HG03469 (cell line): Measurements from ENCODE around the gene PTPRT.

Experiments used
- ATAC-seq: cut with Tn5 transposase; IDR thresholded peaks from one replicate; pipeline ENCODE4 v1.9.1; 2021; ENCODE audit warnings: mild to moderate bottlenecking, moderate library complexity, moderate number of reproducible peaks; ENCODE audit not compliant: unreplicated experiment

Gene PTPRT

GRCh38 chr20:43189554-43190331 lies at the start of gene PTPRT:
PTPRT (minus strand) TSS chr20:43189906; CDS start chr20:43189733, 173 bp downstream.
- ATAC-seq: no peak

- no peak for ATAC-seq
Measured at GRCh38 chr20:43238833-43239232, 49.1 kb upstream of the PTPRT start.

- no peak for ATAC-seq
Measured at GRCh38 chr20:43238266-43238665, 48.6 kb upstream of the PTPRT start.

- no peak for ATAC-seq
Measured at GRCh38 chr20:43237651-43238168, 48.0 kb upstream of the PTPRT start.

- no peak for ATAC-seq
Measured at GRCh38 chr20:43235998-43236397, 46.3 kb upstream of the PTPRT start.

- ATAC-seq: no peak
Measured at GRCh38 chr20:43231829-43232228, 42.1 kb upstream of the PTPRT start.

GRCh38 chr20:43229696-43230095 lies 40.0 kb upstream of the PTPRT start:
- ATAC-seq: no peak

GRCh38 chr20:43220612-43221011 lies 30.9 kb upstream of the PTPRT start:
- no peak for ATAC-seq

GRCh38 chr20:43210901-43211300 lies 21.2 kb upstream of the PTPRT start:
- ATAC-seq: no peak

- no peak for ATAC-seq
Measured at GRCh38 chr20:43209831-43210230, 20.1 kb upstream of the PTPRT start.

- no peak for ATAC-seq
Measured at GRCh38 chr20:43205699-43206098, 16.0 kb upstream of the PTPRT start.

GRCh38 chr20:43202100-43202499 lies 12.4 kb upstream of the PTPRT start:
- no peak for ATAC-seq

GRCh38 chr20:43198607-43199006 lies 8.9 kb upstream of the PTPRT start:
- no peak for ATAC-seq

- no peak for ATAC-seq
Measured at GRCh38 chr20:43196243-43196642, 6.5 kb upstream of the PTPRT start.

- ATAC-seq: no peak
Measured at GRCh38 chr20:43194137-43194536, 4.4 kb upstream of the PTPRT start.

GRCh38 chr20:43193443-43193842 lies 3.7 kb upstream of the PTPRT start:
- no peak for ATAC-seq

GRCh38 chr20:43191946-43192863 lies 2.5 kb upstream of the PTPRT start:
- no peak for ATAC-seq

GRCh38 chr20:43191143-43191542 lies 1.4 kb upstream of the PTPRT start:
- no peak for ATAC-seq

- ATAC-seq: no peak
Measured at GRCh38 chr20:43190332-43190953, 737 bp upstream of the PTPRT start.

GRCh38 chr20:43188861-43189553 lies 699 bp downstream of the PTPRT start:
- ATAC-seq: no peak

- no peak for ATAC-seq
Measured at GRCh38 chr20:43188234-43188653, 1.5 kb downstream of the PTPRT start.
